Activated effector memory CD4-positive, alpha-beta T cell treated with anti-CD3 and anti-CD28 coated beads, Interleukin-2, amount 50 U/mL, for 16 hours (primary cell): Measurements from ENCODE around the gene BAG5.

ENCODE experiments used
- DNase-seq: peaks from one replicate; pipeline ENCODE4 v3.0.0-alpha.2; 2020

The BAG5 gene

DNA sequence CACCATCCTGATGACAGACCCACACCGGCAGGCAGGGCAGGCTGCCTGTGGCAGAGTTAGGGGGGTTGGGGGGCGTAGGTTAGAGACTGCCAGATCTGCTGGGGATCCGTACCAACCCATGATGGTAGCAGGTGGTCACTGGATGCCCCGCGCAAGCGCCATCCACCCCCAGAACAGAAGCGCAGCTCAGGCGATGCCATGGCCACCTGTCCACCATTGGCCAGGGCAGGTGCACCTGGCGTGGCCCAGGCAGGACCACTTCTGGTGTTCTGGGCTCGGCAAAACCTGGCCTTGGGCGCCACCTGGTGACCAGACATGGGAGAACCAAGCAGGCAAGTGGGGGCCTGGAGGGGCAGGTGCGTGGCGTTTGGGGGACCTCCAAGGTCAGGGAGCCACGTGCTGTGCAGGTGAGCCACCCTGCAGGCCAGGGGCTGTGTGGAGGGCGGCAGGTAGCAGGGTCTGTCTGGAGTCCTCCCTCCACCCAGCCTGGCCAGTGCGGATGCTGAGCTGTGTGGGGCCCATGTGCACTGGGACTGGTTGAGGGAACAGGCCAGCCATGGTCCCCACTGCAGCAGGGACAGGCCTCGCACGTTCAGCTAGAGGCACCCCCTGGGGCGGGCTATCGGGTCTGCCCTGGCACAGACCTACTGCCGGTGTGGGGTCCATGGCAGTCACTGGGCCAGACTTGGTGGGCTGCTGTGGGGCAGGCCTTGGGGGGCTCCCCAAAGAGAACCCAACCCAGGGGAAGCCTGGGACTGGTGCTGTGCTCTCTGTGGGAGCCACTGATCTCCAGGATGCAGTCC lies 15.6 kb downstream of the BAG5 start:
- DNase-seq, result peak; percentile 92

DNA sequence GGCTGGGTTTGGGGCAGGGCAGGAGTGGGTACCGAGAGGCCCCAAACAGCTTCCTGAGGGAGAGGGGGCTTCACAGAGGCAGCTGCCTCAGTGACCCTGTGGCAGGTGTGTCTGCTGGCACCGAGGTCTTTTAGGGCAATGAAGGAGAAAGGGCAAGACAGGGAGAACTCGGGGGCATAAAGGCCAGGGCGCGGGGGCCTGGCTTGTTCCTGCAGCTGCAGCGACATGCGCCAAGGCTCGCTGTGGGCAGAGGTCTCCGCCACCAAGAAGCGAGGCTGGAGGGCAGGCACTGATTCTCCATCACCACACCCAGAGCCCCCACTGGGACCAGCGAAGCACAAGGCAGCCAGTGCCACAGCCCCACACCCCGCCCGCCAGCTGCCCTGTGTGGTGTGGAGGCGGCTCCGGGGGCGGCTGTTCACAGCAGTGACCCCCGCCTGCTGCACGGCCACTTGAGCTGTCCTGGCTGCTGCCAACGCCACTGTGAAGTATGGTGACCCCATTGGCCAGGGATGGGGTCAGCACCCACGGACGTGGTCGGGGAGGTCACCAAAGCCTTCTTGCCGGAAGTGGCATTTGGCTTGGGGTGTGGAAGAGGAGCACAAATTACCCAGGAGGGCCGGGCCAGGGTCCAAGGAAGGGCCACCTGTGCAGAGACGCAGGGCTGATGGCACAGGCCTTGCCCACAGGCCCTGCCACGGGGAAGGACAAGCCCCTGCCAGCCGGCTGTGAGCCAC lies 16.4 kb downstream of the BAG5 start:
- DNase-seq, result no peak

DNA sequence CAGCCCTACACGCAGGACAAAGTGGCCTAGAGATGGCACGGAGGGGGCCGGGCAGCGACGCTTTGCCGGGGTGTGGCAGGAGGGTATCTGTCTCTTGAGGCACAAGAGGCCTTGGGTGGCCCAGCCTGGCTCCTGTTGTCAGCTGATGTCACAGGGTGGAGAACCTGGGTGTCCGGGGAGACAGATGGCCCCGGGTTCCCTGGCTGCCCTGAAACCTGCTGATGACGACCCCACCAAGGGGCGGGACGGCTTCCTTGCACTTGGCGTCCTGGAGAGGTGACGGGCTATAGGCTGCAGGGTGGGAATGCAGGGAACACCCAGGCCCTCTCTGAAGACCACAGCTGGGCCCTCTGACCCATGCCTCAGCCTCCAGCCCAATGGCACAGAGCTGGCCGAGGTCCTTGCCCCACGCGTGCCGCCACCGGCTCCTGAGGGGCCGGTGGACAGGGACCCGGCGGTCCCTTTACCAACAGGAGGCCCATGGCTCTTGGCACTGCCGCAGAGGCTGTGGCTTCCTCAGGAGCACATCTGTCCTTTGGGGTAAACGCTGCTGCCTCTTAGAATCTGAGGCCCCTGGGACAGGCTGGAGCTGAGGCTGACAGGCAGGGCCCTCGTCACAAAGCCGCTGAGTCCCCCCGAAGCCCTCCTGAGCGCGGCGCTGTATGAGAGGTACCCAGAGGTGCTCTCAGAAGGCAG lies 17.1 kb downstream of the BAG5 start:
- no peak for DNase-seq

DNA sequence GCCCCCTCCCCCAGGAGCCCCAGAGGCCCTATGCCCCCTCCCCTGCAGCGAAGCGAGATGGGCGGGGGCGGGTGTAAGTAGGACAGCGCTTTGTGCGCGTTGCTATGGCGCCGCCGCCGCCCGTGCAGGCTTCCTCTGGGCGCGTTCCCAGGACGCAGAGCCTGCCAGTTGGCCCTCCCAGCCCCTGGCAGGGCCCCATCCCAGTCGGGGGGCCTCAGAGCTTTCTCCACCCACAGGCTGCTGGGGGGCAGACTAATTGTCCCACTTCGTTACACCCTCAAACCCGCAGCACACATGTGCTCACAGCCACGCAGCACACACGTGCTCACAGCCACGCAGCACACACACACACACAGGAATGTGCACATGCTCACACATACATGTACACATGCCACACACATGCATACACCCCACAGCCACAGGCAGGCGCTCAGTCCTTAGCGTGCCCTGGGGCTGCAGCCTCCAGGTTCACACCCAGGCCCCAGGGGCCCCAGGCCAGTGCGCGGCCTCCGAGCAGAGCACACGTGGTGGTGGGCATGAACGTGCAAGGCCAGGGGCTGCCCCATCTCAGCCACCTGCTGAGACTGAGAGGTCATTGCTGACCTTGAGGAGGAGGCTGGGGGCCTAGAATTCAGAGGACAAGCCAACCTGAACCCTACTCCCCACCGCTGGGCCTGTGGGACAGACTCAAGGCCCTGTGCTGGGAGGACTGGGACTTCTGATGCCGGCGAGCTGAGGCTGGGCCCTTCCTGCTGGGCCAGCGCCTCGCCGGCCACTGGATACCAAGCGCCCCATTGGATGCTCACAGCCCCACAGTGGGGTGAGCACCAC lies 17.9 kb downstream of the BAG5 start:
- DNase-seq, result no peak

DNA sequence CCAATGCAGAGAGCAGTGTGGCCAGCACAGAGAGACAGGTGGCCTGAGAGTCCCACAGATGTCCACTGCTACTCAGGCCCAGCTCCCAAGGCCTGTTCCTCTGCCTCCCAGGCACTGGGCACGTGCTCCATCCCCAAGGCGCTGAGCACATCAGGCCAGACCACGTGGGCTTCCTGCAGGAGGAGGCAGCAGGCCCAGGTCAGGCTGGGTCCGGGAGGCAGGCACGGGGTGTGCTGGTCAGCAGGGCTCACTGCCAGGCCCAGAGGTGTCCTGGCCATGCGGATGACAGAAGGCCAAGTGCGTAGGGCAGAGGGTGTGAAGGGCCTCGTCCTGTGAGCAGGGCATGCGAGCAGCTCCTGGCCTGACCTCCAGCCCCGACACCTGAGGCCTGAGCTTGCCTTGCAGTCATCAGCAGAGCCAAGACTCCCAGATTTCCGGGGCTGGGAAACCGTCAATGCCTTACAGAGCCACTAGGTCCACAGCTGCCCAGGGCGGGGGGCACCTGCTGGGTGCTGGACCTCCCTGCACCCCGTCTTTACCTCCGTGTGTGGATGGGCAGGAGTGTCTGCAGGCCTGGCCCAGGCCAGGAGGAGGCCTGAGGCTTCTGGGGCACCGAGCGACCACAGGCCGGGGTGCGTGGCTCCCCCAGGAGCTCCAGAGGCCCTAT lies 18.6 kb downstream of the BAG5 start:
- no peak for DNase-seq

DNA sequence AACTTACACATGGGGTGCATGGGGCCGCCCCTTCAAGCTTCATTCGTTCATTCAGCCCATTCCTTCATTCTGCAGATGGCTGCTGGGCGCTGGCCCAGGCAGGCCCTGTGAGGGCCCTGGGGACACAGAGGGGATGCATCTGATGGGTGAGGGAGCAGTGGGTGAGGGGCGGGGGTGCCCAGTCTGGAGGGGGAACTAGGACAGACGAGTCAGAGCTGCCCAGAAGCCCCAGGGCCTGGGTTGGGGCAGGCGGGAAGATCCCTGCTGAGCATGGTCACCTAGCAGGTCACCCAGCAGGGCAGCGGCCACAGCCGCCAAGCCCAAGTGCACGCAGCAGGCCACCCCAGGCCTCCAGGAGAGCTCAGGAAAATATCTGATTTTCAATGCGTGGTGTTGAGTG lies 19.3 kb downstream of the BAG5 start:
- DNase-seq, result no peak

DNA sequence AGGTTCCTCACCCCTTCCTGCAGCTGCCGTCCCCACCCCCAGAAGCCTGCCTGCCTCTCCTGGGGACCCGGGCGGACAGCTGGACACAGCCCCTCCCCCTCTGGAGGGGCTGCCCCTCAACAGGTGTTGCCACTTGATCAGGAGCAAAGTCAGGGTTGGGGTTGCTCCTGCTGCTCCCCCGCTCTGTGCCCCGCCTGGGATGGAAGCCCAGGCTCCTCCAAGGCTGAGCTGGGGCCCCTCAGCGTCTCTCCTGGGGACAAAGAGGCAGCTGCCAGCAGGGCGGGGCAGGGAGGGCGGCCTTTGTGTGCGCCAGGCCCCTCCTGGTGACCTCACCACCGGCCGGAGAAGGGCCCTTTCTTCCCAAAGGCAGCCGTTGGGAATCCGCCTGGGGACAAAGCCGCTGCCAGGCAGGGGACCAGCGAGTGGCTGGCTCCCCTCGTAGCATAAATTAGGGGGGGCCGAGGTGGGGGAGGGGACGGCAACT lies 19.8 kb downstream of the BAG5 start:
- DNase-seq, result no peak

DNA sequence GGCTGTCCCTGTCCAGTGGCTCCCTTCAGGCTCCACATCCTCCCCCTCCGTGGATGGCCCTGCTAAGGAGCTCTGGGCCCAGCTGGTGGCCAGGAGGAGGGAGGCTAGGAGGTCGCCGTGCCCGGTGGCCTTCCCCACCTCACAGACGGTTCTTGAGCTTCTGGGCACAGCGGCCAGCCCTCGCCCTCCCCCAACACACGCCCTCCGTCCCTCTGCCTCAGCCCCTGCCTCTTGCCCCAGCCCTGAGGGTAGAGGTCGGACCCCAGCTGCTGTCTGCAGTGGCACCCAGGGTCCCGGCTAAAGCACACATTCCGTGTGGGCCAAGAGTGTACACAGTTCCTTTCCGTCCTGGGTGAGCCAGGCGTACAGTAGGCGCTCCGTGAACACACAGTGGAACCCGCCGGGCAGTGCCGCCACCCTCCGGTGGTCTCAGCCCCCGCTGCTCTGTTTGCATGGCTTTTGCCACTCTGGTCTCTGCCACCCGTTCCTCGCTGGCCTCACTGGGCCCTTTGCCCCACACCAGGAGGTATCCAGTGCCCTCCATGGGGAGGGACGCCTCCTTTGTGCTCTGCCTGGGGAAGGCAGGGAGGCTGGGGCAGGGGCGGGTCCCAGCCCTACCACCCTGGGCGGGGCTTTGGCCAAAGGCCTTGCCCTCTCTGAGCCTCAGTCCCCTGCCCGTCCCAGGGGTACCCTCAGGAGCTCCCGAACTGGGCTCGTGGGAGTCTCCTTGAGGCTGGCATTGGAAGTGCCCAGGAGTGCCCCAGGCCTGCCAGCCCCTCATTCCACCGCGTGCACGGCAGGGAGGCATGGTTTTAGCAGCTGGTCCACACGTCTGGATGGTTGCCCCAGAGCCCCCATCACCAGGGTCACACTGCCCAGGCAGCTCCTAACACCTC lies 20.5 kb downstream of the BAG5 start:
- DNase-seq, result no peak

DNA sequence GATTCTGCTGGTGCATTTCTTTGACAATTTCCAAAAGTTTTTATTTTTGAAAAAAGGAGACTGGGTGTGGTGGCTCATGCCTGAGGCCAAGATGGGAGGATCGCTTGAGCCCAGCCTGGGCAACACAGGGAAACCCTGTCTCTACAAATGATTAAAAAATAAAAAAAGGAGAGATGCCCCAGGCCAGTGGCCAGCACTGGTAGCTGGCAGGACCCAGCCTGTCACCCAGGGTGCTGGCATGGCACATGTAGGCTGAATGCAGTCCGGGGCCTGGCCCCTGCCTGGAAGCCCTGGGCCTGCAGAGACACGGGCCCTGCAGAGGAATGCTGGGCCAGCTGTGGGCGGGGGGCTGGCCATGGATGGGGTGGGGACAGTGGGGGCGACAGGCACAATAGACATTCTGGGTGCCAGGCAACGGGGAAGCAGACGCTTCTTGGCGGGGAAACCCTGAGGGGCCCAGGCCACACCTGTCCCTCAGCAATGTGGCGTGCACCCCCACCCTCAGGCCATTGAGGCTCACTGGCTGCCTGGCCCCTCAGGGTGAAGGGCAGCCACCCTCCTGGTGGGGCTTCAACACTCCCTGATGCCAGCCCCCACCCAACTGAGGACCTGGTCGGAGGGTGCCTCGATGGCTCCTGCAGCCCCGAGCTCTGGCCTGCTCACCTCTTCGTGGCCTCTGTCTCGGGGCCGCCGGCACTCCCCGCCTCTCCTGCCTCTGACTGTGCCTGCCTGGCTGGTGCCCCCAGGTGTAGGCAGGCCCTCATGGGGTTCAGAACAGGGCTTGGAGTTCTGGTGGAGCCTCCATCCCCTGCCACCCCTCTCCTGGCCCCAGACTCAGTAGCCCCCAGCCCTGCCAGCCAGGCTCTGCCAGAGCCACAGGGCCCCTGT lies 21.4 kb downstream of the BAG5 start:
- no peak for DNase-seq

DNA sequence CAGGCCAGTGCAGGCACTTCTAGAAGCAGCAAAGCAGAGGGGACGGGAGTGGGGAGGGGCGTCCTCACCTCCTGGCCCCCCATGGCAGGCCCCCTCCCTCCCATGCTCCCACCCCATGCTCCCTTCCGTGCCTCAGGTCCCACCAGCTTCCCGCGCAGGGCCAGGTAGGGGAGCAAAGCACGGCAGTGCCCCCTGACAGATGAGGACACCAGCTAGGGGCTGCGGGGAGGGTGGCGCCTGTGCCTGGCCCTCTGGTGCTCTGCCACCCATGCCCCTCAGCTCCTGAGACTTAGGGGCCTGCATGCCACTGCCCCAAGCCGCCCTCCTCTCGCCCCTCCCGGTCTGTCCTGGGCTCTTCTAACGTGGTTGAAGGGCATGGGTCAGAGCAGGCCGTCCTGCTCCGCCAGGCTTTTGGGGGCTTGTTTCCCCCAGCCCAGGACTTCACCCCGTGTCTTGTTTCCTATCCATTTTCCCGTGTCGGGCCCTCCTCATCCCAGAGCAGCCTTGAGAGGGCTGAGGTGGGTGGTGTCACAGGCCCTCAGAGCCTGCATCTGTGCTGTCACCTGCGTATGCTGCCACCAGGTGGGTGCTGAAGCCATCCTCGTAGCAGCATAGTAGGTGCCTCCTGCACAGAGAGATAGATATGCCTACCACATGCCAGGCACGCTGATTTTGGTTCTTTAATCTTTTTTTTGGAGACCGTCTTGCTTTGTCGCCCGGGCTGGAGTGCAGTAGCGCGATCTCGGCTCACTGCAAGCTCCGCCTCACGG lies 23.2 kb downstream of the BAG5 start:
- no peak for DNase-seq

DNA sequence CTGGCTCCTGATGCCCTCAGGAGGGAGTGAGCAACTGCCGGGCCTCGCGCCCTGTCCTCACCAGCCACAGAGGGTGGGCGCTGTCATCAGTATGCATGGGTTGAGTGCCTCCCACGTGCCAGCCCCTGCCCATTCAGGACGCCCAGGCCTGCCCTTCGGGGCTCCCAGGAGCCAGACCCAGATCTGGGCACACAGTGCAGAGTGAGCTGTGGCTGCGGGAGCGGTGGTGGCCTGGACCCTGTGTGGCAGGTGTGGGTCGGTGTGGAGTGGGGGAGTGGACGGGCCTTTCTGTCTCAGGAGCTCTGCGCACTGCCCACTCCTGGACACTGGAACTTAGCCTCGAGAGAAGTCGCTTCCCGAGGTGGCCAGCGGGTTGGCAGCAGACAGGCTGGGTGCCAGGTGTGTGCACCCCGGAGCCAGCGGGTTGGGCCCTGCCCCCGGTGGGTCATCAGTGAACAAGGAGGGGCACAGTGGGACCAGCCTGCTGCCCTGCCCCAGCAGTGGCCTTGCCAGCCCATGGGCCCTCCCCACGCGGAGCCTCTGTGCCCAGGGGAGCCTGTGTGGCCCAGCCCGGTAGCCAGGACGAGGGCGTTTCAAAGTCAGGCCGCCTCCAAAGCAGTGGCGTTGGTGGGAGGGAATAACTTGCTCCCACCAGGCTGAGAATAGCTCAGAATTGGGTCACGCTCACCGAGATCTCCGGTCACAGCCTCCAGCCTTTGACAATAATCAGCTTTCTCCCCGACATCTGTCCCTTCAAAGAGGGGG lies 24.0 kb downstream of the BAG5 start:
- no peak for DNase-seq

DNA sequence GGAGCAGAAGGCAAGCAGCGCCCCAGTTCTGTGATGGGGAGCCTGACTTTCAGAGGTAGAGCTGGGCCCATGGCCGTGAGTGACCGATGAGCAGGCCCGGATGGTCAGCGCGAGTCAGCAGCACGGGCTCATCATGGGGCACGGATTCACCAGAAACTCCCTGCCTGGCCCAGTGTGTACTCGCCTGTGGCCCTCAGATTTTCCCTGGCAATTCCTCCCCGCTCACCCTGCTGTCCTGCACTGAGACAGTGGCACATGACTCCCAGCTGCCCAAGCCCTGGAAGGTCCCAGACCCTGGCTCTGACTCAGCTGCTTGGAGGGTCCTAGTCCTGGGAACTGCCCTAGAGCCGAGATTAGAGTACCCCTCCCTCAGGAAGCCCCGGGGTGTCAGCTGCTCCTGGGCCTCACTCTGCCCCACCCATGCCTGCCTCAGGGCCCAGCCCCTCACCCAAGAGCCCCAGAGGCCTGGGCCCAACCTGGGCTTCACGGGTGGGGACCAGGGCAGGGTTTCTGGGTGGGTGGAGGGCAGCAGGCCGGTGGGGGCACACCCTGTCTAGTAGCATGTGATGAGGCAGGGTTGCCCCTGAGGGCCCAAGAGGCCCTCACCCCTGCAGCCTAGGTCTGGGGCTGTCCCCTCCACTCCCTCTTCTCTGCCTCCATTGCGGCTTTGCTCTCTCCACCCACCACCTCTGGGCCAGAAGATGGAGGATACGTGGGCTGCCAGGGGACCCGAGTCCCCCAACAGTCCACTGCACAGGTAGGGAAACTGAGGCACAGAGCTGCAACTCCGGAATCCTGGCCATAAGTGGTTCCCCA lies 25.1 kb downstream of the BAG5 start:
- DNase-seq, result no peak

DNA sequence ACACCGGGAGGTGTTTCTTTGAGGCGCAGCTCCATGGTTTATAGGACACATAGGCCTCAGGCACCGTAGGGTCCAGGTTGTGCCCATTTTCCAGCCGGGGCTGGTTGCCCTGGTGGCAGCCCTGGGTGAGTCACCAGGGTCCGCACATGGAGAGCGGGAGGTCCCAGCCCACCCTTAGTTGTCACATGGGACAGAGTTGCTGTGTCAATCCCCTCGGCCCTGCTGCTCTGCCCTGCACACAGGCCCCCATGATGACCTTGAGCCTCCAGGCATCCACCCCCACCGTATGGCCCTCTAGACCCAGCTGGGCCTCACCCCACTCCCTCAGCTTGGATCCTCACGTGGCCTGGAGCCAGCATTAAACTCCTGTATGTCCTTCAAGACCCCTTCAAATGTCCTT lies 25.8 kb downstream of the BAG5 start:
- no peak for DNase-seq

DNA sequence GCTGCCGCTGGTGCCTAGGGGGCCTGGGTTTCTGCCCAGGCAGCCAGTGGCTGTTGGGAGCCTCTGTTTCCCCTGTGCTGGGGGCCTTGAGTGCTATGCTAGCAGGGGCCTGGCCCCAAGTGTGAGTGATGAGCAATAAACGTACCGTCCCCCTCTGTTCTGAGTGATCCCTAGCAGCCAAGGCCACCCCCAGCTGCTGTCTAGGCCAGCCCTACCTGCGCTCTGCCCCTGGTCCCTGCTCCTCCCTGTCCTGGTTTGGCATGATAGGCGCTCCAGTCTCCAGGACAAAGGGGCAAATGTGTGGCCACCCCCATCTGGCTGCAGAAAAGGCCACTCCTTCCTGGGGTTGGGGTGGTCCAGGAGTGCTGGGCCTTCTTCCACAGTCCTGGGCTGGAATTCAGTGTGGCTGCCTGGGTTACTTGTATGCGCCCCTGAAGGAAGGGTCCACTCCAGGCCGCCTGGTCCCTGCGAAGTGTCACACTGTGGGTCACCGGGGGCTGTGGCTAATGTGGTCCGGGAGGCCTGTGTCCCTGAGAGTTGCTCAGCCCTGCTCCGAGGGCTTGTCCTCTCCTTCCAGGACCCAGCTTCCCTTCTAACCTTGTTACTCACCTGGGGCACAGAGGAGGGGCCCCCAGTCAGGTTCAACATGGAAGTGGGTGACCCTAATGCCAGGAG lies 26.4 kb downstream of the BAG5 start:
- DNase-seq, result no peak

DNA sequence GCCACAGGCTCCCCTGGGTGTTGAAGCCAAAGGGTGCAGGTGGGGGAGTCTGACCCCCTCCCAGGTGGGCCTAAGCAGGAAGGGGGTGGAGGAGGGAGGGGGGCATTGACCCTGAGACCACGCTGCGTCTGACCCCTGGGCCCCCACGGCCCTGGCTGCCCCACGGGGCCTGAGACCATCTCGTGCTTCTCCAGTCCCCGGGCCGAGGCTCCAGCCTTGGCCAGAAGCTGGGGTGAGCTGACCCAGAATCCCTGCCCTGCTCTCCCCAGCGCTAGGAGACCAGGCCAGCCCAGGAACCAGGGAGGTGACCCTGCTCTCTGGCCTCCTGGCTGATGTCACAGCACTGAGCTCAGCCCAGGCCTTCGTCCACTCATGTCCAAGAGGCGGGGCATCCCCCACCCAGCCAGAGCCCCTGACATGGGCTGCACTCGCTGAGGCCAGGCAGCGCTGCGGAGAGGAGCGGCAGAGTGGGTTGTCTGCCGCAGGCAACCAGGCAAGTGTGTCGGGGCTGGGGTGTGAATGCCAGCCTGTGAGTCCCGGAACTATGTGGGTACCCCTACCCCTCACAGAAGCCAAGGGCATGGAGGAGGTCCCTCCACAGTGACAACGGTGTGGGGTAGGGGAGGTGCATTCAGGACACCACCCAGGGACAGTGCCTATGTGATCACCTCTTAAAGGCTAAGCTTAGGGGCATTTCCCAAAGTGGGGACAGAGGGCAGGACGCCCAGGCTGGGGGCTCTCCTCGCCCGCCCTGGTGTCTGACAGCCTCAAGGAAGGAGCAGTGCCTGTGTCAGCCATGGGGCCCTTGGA lies 27.2 kb downstream of the BAG5 start:
- no peak for DNase-seq

DNA sequence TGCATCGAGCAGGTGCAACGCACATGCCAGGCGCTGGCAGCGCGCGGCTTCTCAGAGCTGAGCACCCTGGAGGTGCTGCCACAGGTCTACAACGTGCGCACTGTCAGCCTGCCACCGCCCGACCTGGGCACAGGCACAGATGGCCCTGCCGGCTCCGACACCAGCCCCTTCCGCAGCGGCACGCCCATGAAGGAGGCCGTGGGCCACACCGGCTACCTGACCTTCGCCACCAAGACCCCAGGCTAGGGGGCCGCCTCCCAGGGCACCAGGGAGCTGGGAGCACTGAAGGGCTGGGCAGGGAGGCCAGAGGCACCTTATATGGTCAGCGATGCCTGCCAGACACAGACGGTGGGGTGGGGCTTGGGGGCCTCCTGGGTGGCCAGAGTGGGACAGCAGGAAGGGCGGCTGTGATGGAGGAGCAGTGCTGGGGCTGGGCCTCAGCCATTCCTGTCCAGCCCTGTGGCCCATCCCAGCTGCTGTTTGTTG lies 27.8 kb downstream of the BAG5 start:
- no peak for DNase-seq
